ENCODE results near the gene HSBP1L1.

The HSBP1L1 gene

DNA sequence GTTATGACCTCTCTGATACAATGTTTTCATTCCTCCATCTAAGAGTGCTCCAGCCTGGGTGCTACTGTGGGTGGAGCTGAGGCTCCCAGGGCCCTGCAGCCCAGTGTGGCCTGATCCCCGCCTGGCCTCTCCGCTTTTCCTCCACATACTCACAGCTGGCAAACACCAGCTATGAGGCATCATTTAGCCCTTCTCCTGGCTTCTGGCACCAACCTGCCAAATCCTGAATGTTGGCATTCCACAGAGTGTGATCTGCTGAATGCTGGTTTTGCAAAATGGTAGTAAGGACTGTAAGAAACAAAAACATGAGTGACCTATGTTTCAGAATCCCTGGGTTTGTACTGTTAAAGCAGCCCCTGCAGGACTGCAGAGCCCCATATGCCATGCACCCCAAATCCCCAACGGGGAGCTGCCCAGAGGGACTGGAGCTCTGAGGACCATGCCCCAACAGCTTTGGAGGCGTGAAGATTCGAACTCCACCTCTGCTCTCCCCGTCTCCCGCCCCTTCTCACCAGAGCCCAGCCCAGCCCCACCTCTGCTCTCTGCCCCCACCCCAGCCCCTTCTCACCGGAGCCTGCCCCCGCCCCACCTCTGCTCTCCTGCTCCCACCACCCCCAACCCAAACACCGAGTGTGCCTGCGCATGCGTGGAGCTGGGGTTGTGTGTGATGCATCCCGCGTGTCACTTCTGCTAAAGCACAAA lies 17.2 kb upstream of the HSBP1L1 start:
- H3K4me3 ChIP-seq (ENCODE audit: extremely low read depth, insufficient read depth, low read length, poor library complexity, severe bottlenecking), result no peak overlapping the region
- no peaks in the 10 kb centered on the region for H3K9me3 ChIP-seq (ENCODE audit: control insufficient read depth, low read length)
- 100% methylated on average over 5 of the region's 14 CpGs; no CpG with 5 or more reads in 1 of the 2 experiments for WGBS, 2 experiments (ENCODE audit: insufficient coverage in 2 of 2)
- no peak overlapping the region for H3K27ac ChIP-seq (ENCODE audit: low read depth, low read length, severe bottlenecking)
- peaks cover 5% of the 10 kb centered on the region for H3K4me1 ChIP-seq (ENCODE audit: control insufficient read depth, insufficient read depth, low read length, poor library complexity, severe bottlenecking)
- peaks cover 31% of the 10 kb centered on the region for H3K36me3 ChIP-seq (ENCODE audit: control insufficient read depth, insufficient read depth, low read length)

DNA sequence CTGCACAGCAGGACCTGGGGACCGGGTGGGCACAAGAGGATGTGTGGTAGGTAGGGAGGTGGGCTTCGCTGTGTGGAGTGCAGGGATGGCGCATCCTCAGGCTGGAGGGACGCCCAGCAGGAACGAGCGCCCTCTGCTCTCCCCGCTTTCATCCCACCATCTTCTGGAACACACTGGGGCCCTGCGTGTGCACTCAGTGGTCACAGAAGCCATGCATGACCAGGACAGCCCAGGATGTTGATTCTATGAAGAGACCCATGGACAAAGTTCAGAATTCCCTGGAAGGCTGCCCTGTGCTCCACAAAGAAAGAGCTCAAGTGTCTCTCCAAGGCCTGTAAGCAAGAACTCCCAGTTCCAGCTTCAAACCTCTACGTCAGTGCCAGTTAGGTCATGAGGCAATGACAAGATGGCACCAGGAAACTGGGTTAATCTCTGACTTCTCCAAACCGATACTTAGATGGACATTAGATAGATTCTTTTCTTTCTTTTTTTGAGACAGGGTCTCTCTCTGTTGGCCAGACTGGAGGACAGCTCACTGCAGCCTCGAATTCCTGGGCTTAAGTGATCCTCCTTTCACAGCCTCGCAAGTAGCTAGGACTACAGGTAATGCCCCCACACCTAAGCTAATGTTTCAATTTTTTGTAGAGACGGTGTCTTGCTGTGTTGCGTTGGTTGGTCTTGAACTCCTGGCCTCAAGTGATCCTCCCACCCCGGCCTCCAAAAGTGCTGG lies 16.4 kb upstream of the HSBP1L1 start:
- H3K36me3 ChIP-seq (ENCODE audit: control insufficient read depth, insufficient read depth, low read length), result peaks cover 23% of the 10 kb centered on the region
- no peak overlapping the region for H3K4me3 ChIP-seq (ENCODE audit: extremely low read depth, insufficient read depth, low read length, poor library complexity, severe bottlenecking)
- H3K4me1 ChIP-seq (ENCODE audit: control insufficient read depth, insufficient read depth, low read length, poor library complexity, severe bottlenecking), result peaks cover 7% of the 10 kb centered on the region
- WGBS, 2 experiments (ENCODE audit: insufficient coverage in 2 of 2), result 96 to 98% methylated on average over 8 to 10 of the region's 15 CpGs
- no peaks in the 10 kb centered on the region for H3K9me3 ChIP-seq (ENCODE audit: control insufficient read depth, low read length)
- H3K27ac ChIP-seq (ENCODE audit: low read depth, low read length, severe bottlenecking), result no peak overlapping the region

DNA sequence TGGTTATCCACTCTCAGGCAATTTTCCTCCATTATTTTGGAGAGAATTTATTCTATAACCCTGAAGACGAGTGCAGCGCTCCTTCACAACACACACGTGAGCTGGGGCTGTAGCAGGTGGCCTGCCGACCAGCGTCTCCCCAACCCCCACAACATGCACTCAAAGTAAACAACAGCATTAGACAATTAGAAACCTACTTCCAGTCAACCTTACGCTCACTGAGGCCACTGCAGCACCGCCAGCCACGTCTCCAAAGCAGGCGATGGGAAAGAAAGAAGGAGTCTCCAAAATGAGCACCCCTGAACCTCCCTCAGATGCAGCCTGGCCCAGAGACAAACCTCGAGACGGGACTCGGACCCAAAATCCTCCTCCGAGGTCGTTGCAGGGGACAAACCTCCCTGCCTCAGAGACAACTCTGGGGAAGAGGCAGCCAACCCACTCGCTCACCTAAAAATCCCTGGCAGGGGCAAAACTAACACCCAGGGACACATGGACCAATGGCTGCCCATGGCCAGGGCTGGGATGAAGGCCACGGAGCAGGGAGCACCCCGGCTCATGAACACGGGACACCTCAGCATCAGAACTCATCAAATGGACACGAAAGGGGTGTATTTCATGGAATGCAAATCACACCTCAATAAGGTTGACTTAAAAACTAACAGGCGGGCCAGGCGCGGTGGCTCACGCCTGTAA lies 15.6 kb upstream of the HSBP1L1 start:
- Histone ChIP-seq H3K27ac (ENCODE audit: low read depth, low read length, severe bottlenecking) (no peak overlapping the region), H3K4me1 (ENCODE audit: control insufficient read depth, insufficient read depth, low read length, poor library complexity, severe bottlenecking) (peaks cover 7% of the 10 kb centered on the region), H3K36me3 (ENCODE audit: control insufficient read depth, insufficient read depth, low read length) (peaks cover 20% of the 10 kb centered on the region), H3K9me3 (ENCODE audit: control insufficient read depth, low read length) (no peaks in the 10 kb centered on the region), H3K4me3 (ENCODE audit: extremely low read depth, insufficient read depth, low read length, poor library complexity, severe bottlenecking) (no peak overlapping the region)
- WGBS, 2 experiments (ENCODE audit: insufficient coverage in 2 of 2), result 88 to 92% methylated on average over 20 of the region's 23 CpGs

DNA sequence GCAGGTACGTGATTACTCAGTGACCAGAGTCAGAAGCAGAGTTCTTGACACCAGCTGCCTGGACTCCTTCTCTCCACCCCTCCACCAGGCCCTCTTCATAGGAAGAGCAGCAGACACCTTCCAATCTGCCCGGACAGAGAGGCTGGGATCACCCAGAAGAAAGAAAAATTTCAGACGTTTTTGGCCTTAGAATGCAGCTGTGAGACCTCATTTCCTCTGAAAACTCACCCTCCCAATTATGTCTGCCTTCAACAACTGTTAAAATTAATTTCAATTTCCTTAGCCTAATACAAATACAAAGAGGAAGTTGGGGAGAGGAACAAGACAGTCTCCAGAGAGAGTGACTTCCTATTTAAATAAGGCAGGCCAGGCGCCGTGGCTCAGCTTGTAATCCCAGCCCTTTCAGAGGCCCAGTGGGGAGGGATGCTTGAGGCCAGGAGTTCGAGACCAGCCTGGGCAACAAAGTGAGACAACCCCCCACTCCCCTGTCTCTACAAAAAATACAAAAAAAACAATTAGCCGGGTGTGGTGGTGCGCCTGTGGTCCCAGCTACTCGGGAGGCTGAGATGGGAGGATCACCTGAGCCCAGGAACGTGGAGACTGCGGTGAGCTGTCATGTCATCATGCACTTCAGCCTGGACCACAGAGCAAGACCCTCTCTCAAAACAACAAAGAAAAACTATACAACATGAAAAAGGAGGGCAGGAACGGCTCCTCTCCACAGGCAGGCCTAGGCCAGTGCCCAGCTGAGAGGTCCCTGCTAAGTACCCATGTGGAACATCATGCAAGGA lies 14.6 kb upstream of the HSBP1L1 start:
- Histone ChIP-seq H3K4me1 (ENCODE audit: control insufficient read depth, insufficient read depth, low read length, poor library complexity, severe bottlenecking) (peaks cover 7% of the 10 kb centered on the region), H3K36me3 (ENCODE audit: control insufficient read depth, insufficient read depth, low read length) (peaks cover 20% of the 10 kb centered on the region), H3K4me3 (ENCODE audit: extremely low read depth, insufficient read depth, low read length, poor library complexity, severe bottlenecking) (peak overlapping the region; percentile 82), H3K9me3 (ENCODE audit: control insufficient read depth, low read length) (no peaks in the 10 kb centered on the region), H3K27ac (ENCODE audit: low read depth, low read length, severe bottlenecking) (no peak overlapping the region)
- 88 to 93% methylated on average over 5 to 8 of the region's 12 CpGs for WGBS, 2 experiments (ENCODE audit: insufficient coverage in 2 of 2)

DNA sequence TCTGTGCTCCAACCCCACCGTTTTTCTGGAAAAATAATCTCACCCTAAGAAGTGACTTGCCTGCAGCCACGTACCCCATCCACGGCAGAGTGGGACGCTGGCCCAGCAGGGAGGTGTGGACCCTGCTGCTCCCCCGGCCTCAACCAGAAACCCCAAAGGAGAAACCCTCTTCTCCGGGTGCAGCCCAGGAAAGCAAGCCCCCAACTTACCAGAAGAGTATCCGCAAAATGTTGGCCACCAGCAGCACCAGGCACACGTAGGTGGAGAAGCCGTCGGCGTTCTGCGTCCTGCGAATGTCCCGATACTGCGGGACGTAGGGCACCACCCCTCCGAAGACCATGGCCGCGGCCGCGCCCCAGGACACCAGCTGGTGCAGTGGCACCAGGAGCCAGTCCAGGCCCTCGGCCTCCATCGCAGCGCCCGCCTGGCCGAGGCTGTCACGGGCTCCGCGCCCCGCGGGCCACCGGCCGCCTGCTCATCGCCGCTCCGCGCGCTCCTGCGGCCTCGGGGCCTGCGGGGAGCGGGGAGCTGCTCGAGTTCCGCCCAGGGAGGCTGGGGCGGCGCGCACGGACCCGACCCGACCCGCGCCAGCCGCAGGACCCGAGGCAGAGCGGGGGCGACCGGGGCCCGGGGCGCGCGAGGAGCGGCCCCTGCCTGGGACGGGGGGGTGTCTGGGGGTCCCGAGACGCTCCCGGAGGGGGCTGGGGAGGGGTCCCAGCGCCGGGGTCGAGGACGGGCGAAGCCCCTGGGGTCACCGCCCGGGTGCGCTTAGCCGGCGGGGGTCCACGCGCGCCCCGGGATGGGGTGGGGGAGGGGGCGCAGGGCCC lies 13.7 kb upstream of the HSBP1L1 start:
- Histone ChIP-seq H3K27ac (ENCODE audit: low read depth, low read length, severe bottlenecking) (no peak overlapping the region), H3K9me3 (ENCODE audit: control insufficient read depth, low read length) (no peaks in the 10 kb centered on the region), H3K4me1 (ENCODE audit: control insufficient read depth, insufficient read depth, low read length, poor library complexity, severe bottlenecking) (peaks cover 7% of the 10 kb centered on the region), H3K36me3 (ENCODE audit: control insufficient read depth, insufficient read depth, low read length) (peaks cover 20% of the 10 kb centered on the region), H3K4me3 (ENCODE audit: extremely low read depth, insufficient read depth, low read length, poor library complexity, severe bottlenecking) (peak overlapping the region; percentile 82)
- WGBS, 2 experiments (ENCODE audit: insufficient coverage in 2 of 2), result 9 to 14% methylated on average over 39 to 58 of the region's 81 CpGs

DNA sequence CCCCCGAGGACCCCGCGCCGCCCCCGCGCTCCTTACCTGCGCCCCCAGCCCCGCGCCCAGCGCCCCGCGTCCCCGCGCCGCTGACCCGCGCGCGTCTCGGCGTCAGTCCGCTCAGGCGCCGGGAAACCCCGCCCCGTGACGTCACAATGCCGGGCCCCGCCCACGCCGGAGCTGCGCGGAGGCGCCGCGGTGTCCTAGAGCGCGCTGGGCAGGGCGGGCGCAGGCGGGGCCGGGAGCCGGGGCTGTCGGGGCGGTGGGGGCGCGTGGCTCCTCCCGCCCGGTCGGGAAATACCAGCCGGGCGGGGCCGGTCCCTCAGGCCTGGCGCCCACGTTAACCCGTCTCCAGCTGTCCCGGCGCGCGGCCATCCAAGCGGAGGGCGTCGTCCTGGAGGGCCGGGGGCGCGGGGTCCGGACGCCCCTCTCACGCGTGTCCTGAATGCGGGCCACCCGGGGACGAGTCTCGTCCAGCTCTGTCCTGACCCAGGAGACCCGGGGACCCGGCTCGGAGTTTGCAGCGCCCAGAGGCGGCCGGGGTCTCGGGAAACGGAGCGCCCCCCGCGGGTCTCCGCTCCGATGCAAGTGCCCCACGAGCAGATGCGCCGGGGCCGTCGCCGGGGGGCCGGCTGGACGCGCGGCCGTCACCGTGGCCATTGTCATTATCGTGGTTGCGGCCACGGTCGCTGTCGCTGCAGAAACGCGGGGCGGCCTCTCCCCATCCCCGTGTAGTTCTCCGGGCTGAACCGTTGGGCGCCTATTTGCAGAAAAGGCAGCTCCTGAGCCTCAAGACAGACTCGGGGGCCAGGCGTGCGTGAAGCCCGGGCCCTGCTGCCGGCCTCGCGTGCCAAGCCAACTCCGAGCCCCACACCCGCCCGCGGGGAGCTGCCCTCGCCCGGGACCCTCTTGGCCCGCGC lies 12.6 kb upstream of the HSBP1L1 start, which contains the start of gene SLC66A2:
TSS of gene SLC66A2 (minus strand) at position 109 of the 911 bp plus-strand sequence. CDS start 727 bp downstream, outside the sequence.
- WGBS, 2 experiments (ENCODE audit: insufficient coverage in 2 of 2), result 0 to 1% methylated on average over 99 of the region's 126 CpGs
- Histone ChIP-seq H3K9me3 (ENCODE audit: control insufficient read depth, low read length) (no peaks in the 10 kb centered on the region), H3K4me3 (ENCODE audit: extremely low read depth, insufficient read depth, low read length, poor library complexity, severe bottlenecking) (peak within 1 kb of the TSS; percentile 82), H3K36me3 (ENCODE audit: control insufficient read depth, insufficient read depth, low read length) (peaks cover 20% of the 10 kb centered on the region), H3K4me1 (ENCODE audit: control insufficient read depth, insufficient read depth, low read length, poor library complexity, severe bottlenecking) (peaks cover 7% of the 10 kb centered on the region), H3K27ac (ENCODE audit: low read depth, low read length, severe bottlenecking) (no peak within 1 kb of the TSS)

DNA sequence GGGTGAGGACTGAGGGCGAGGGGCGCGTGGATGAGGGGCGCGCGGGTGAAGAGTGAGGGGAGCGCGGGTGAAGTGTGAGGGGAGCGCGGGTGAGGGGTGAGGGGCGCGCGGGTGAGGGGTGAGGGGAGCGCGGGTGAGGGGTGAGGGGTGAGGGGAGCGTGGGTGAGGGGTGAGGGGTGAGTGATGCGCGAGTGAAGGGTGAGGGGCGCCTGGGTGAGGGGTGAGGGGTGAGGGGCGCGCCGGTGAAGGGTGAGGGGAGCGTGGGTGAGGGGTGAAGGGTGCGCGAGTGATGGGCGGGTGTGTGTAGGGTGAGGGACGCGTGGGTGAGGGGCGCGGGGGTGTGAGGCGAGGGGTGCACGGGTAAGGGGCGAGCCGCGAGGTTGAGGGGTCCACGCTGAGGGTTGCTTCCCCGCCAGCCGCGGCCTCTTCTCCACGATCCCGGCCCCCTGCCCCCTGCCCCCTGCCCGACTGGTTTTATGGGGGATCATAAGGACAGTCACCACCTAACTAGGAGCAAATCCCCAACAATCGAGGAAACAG lies 11.9 kb upstream of the HSBP1L1 start:
- H3K4me1 ChIP-seq (ENCODE audit: control insufficient read depth, insufficient read depth, low read length, poor library complexity, severe bottlenecking), result peaks cover 7% of the 10 kb centered on the region
- 11 to 28% methylated on average over 5 to 18 of the region's 43 CpGs for WGBS, 2 experiments (ENCODE audit: insufficient coverage in 2 of 2)
- no peaks in the 10 kb centered on the region for H3K9me3 ChIP-seq (ENCODE audit: control insufficient read depth, low read length)
- H3K27ac ChIP-seq (ENCODE audit: low read depth, low read length, severe bottlenecking), result no peak overlapping the region
- H3K4me3 ChIP-seq (ENCODE audit: extremely low read depth, insufficient read depth, low read length, poor library complexity, severe bottlenecking), result peak overlapping the region; percentile 82
- H3K36me3 ChIP-seq (ENCODE audit: control insufficient read depth, insufficient read depth, low read length), result peaks cover 16% of the 10 kb centered on the region

DNA sequence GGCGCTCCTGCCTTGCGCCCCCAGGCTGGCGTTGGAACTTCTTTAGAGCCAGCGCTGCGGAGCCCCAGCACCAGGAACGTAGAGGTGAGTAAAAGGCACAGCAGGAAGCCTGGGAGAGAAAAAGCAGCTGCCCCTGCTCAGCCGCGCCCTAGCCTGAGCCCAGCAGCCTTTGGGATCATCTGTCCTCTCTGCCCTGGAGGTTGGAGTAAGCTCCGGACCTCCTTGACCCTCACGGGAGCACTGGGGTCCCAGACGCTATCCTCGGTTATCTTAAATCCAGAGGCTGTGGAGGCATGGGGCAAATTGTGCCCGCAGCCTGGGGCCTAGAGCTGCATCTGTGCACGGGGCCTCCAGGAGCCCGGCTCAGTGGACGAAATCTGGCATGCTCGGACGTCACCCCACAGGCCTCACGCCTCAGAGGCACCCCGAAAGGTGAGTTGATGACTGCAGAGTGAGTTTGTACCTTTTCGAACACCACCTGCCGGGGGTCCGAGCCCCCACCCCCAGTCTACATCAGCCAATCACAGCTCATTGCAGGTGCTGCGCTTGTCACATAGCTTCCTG lies 11.4 kb upstream of the HSBP1L1 start:
- Histone ChIP-seq H3K4me1 (ENCODE audit: control insufficient read depth, insufficient read depth, low read length, poor library complexity, severe bottlenecking) (peaks cover 7% of the 10 kb centered on the region), H3K9me3 (ENCODE audit: control insufficient read depth, low read length) (no peaks in the 10 kb centered on the region), H3K36me3 (ENCODE audit: control insufficient read depth, insufficient read depth, low read length) (peaks cover 16% of the 10 kb centered on the region), H3K4me3 (ENCODE audit: extremely low read depth, insufficient read depth, low read length, poor library complexity, severe bottlenecking) (peak overlapping the region; percentile 82), H3K27ac (ENCODE audit: low read depth, low read length, severe bottlenecking) (no peak overlapping the region)
- WGBS, 2 experiments (ENCODE audit: insufficient coverage in 2 of 2), result 41 to 50% methylated on average over 23 to 24 of the region's 24 CpGs

Data from mesodermal cell (in vitro differentiated cells).